GM18519 (cell line): ENCODE data around the gene LCA5.
"Not testable (repeated sequence)": the region's sequence is repeated elsewhere in the genome, so short reads cannot be mapped to it uniquely, and the experiment has no call there.

ENCODE experiments used
- ATAC-seq: cut with Tn5 transposase; IDR thresholded peaks from one replicate; pipeline ENCODE4 v1.9.1; 2021; ENCODE audit warnings: mild to moderate bottlenecking, moderate library complexity; ENCODE audit not compliant: unreplicated experiment, low FRiP score

LCA5 gene

GRCh38 chr6:79538106-79538971, 1.1 kb upstream of the LCA5 start:
- ATAC-seq: no peak

DNA sequence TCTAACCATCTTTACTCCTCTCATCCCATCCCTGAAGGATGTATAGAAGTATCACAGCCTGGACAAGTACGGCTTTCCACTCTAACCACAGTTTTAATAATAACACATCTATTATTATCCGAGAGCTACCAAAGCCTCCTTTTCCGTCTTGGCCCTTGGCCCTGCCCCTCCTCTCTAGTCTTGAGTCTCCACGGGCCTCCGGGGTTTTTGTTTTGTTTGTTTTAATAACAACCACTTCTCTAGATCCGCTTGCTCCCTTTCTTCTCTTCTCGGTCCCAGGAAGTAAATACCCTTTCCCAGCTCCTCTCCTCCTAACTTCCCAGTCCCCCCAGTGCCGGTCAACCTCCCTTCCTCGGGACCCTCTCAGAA, 661 bp downstream of the LCA5 start:
- ATAC-seq: no peak

- ATAC-seq: not testable (repeated sequence)
Measured at GRCh38 chr6:79529567-79529966, 7.7 kb downstream of the LCA5 start.

DNA sequence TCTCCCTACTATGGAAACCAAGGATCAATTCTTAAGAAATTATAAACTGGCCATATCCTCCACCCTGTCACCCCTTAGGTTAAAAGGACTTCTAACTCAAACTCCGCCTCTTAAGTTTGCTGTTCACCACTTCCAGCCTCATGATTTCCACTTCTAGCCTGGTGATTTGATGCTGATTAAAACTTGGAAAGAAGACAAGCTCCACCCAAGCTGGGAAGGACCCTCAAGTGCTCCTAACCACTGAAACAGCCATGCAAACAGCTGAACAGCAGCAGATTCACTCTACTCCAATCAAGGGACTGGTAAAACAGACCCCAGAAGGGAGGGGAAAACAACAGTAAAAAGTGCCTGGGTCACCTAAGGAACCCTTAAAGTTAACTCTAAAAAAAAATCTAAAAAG, 10.3 kb downstream of the LCA5 start:
- no peak for ATAC-seq

DNA sequence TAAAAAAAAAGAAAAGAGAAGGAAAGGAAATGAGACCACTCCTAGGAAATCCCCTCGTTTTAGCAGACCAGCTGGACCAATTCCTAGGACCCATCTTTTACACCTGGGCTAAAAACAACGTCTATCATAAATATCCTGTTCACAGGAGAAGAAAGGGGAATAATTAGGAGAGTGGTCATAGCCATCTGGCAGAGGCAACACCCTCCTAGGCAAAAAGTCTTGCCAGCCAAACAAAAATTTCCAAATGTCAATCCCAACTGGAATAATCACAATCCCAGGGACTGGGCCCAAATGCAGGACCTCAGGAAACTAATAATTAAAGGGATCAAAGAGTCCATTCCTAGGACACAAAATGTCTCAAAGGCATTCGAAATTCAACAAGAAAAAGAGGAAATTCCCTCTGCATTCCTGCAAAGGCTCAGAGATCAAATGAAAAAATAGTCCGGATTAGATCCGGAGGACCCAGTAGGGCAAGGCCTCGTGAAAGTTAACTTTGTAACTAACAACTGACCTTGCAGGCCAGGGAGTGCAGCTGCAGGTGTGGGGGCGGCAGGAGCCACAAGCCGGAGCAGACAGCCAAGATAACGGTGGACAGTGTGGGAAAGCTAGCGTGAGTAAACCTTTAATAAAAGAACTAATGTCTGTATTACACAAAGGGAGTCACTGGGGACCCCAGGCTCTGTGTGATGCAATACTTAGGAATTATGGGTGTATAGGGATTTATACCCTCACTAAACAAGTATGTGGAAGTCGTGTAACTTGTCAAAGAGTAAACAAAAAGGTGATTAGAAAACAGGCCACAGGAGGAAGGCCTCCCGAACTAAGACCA, 11.7 kb downstream of the LCA5 start:
- ATAC-seq: no peak

GRCh38 chr6:79524065-79524464, 13.2 kb downstream of the LCA5 start:
- ATAC-seq: no peak

DNA sequence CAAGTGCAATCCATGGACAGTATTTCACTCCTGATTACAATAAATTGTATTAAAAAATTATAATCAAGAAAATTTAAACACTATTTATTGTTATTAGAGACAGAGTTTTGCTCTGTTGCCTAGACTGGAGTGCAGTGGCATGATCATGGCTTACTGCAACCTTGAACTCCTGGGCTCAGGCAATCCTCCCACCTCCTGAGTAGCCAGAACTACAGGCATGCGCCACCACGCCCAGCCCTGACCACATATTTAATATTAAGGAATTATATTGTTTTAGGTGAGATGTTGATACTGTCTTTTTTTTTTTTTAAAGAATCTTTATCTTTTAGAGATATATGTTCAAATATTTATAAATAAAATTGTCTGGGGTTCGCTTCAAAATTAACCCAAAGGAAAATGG, 14.6 kb downstream of the LCA5 start:
- no peak for ATAC-seq

DNA sequence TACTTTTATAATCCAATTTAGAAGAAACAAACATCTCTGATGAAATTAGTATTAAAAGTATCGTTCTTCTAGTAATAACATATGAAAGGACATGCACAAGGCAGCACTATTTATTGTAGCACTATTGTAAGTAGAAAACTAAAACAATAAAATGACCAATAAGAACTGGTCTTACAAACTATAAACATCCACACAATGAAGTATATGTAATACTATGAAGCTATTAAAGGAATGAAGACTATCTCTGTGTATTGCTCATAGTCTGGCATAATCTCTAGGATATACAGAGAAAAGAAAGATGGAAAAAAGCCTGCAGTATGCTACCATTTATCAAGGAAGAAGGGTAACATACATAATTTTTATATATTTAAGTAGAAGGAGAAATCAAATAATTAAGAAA, 16.7 kb downstream of the LCA5 start:
- no peak for ATAC-seq

GRCh38 chr6:79518842-79519241, 18.4 kb downstream of the LCA5 start:
- ATAC-seq: no peak

- ATAC-seq: no peak
Measured at GRCh38 chr6:79515436-79515835, 21.8 kb downstream of the LCA5 start.

DNA sequence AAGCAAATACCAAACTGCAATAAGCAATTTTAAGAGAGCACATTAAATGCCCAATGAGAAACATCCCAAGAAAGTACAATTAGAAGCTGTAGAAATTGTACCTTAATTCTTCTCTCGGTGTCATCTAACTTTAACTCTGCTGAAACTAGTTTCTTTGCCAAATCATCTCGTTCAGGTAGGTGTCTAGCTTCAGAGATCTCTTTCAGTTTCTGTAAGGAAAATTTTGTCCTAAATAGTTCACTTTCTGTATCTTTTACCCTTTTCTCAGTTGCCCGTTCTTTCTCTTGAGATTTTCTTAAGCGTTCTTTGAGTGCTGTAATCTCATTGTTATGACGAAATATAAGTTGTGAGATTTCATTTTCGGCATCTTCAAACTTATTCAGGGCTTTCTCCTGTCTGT, 24.1 kb downstream of the LCA5 start:
- no peak for ATAC-seq

DNA sequence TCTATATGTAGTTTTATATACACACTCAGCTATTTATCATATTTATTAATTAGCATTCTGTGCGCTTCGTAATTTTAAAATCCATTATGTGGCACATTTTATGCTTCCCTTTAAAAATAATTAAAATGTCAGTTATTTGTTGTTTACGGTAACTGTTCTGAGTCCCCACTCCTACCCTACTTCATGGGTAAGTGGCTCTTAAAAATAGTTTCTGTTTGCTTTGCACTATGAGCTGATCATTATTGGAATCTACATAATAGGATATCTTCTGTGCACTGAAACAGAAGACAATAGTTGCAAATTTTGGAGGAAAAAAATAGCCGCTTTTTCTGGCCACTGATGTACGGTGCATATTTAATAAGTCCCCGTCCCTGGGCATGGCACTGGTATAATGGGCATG, 25.2 kb downstream of the LCA5 start:
- ATAC-seq: no peak

- no peak for ATAC-seq
Measured at GRCh38 chr6:79510707-79511106, 26.5 kb downstream of the LCA5 start.

DNA sequence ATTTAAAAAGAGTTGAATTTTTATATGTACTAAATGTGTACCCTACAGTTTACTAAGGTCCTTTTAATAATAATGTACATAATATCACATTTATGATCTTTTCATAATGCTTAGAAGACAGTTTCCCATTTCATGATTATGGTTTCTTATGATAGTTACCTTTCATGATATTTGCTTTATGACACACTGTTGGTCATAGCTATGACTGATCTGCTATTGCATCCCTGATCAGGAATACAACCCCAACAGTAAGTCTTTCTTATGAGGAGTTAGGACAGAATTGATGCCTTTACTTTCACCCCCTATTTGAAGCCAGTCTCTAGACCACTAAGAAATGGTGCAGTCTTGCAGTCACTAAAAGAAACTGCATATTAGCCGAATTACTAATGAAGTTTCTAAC, 31.0 kb downstream of the LCA5 start:
- no peak for ATAC-seq

DNA sequence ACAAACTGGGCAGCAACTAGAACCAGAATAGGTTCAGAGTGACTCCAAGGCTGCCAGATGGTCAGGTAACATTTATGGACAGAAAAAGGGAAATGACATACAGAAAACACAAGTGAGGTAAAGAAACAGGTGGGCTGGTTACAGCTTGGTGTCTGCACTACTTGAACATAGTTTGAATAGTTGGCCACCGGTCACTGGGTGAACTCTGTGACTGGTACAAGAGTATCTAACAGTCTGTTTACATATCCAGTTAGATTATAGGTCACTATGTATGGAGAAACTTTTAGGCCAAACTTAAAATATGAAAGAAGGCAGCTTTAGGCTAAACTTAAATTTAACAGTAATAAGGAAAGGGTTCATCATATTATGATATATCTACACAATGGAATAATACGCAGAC, 32.9 kb downstream of the LCA5 start:
- no peak for ATAC-seq

DNA sequence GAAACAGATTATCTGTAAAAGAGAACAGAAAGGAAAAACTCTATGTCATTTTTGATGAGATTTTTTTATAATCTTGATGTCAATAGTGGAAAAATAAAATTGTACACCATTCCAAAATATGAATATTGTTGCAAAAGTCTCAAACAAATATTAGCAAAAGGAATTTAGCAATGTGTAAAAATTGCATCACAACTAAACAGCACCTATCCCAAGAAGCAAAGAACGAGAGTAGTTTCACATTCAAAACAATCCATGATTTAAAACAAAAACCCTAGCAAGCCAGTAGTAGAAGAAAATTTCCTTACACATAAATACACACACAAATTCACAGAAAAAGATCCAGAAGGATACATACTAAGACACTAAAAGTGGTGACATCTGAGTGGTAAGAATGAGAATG, 38.4 kb downstream of the LCA5 start:
- ATAC-seq: no peak

GRCh38 chr6:79495246-79495645, 42.0 kb downstream of the LCA5 start:
- ATAC-seq: no peak

- ATAC-seq: no peak
Measured at GRCh38 chr6:79494841-79495240, 42.4 kb downstream of the LCA5 start.

DNA sequence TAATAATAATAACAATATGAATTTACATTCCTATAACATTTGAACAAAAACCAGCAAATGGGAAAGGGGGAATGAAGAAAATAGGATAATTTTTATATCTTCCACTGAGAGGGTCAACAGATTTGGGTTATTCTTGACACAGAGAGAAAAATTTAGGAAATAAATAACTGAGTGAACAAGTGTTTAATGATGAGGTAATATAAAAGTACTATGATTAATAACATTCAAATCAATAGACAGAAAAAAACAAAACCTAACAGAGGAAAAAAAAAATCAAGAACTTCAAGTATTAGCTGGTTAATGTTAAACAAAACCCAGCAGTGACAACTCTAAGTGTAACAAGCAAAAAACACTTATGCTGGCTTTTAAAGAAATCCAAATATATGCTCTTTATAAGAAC, 66.5 kb downstream of the LCA5 start:
- ATAC-seq: no peak

- no peak for ATAC-seq
Measured at GRCh38 chr6:79469376-79470246, 67.6 kb downstream of the LCA5 start.

GRCh38 chr6:79468587-79468986, 68.6 kb downstream of the LCA5 start:
- ATAC-seq: no peak
